Uterus (tissue), 4 donors: Measurements from ENCODE around the gene IRF8. TPM values are rescaled to one million over a fixed set of nuclear protein-coding genes. Genes with fewer than 3 reads are reported as not detected.
"Not testable (repeated sequence)": the region's sequence is repeated elsewhere in the genome, so short reads cannot be mapped to it uniquely, and the experiment has no call there.

Source experiments
- DNase-seq, 2 donors: peaks; one replicate each; pipeline ENCODE4 v3.0.0-alpha.2; 2019 to 2020
- H3K27ac ChIP-seq, 2 donors: fragments of 200-600 bp; sonication (generic); 1 replicate in 1 of 2; 2 replicates in 1 of 2; pipeline ENCODE4 v1.5.1; 2016 to 2018
- H3K27me3 ChIP-seq, 2 donors: fragments of 200-600 bp; sonication (generic); one replicate each; pipeline ENCODE4 v1.5.1; 2018 to 2019; ENCODE audit warnings: control low read depth in 1 of 2
- H3K36me3 ChIP-seq, 2 donors: fragments of 200-600 bp; sonication (generic); one replicate each; pipeline ENCODE4 v1.5.1; 2019; ENCODE audit warnings: control low read depth in 1 of 2
- H3K4me1 ChIP-seq, 2 donors: fragments of 200-600 bp; sonication (generic); one replicate each; pipeline ENCODE4 v1.5.1; 2018 to 2019; ENCODE audit warnings: control low read depth in 1 of 2
- H3K4me3 ChIP-seq, 2 donors: fragments of 200-600 bp; sonication (generic); 1 replicate in 1 of 2; 2 replicates in 1 of 2; pipeline ENCODE4 v1.5.1; 2018 to 2019; ENCODE audit warnings: mild to moderate bottlenecking in 1 of 2
- H3K9me3 ChIP-seq, 2 donors: fragments of 200-600 bp; sonication (generic); one replicate each; pipeline ENCODE4 v1.5.1; 2019; ENCODE audit warnings: control low read depth in 1 of 2
- POLR2A ChIP-seq, 2 donors: fragments of 450-650 bp; IDR thresholded peaks; one replicate each; pipeline ENCODE4 v1.6.1; 2016; ENCODE audit warnings: antibody characterized with exemption in 2 of 2, mild to moderate bottlenecking in 1 of 2, moderate library complexity in 1 of 2
- intact Hi-C: fragments of 100-400 bp; cut with DNase I; formaldehyde crosslinking; loops from one replicate; pipeline ENCODE4 v1.15.1; 2023; ENCODE audit warnings: low total_unique reads
- total RNA-seq, 4 donors: library from RNA; depleted of rRNA in 3 of 4; stranded (reverse); fragments of >200 nt in 3 of 4; gene quantifications; one replicate each; pipeline versions ENCODE4 v1.1.0 to v1.2.4, GENCODE V29; 2014 to 2023
- TF ChIP-seq, protein P1 (sequence below), 4 experiments: fragments of 200-600 bp in 2 of 4; fragments of 450-650 bp in 2 of 4; sonication (generic) in 2 of 4; IDR thresholded peaks; one replicate each; pipeline ENCODE4 v1.5.1; 2016 to 2019; ENCODE audit warnings: antibody characterized with exemption in 4 of 4, mild to moderate bottlenecking in 2 of 4, moderate library complexity in 1 of 4
- donor health status: DM: yes; HTN: yes; CAD: no.

The IRF8 gene
- total RNA-seq, 4 donors from 2014 or later, result 3.7 to 17.3 (median 3.8) TPM; not detected in 1

GRCh38 chr16:85902366-85903155 is 3.6 kb downstream of the IRF8 start:
- intact Hi-C loops, result no loop called here
- Histone ChIP-seq H3K27ac (no peak overlapping the region), H3K9me3 (no peaks in the 10 kb centered on the region), H3K4me3 (no peak overlapping the region), H3K27me3 (peaks cover 0 to 7% of the 10 kb centered on the region in 2 donors), H3K36me3 (no peaks in the 10 kb centered on the region), H3K4me1 (peaks cover 0 to 8% of the 10 kb centered on the region in 2 donors)
- DNase-seq, result no peak
- no peak for TF ChIP-seq POLR2A (IDR thresholded peaks at IDR 0.05)
- TF ChIP-seq, protein P1, sequence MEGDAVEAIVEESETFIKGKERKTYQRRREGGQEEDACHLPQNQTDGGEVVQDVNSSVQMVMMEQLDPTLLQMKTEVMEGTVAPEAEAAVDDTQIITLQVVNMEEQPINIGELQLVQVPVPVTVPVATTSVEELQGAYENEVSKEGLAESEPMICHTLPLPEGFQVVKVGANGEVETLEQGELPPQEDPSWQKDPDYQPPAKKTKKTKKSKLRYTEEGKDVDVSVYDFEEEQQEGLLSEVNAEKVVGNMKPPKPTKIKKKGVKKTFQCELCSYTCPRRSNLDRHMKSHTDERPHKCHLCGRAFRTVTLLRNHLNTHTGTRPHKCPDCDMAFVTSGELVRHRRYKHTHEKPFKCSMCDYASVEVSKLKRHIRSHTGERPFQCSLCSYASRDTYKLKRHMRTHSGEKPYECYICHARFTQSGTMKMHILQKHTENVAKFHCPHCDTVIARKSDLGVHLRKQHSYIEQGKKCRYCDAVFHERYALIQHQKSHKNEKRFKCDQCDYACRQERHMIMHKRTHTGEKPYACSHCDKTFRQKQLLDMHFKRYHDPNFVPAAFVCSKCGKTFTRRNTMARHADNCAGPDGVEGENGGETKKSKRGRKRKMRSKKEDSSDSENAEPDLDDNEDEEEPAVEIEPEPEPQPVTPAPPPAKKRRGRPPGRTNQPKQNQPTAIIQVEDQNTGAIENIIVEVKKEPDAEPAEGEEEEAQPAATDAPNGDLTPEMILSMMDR (IDR thresholded peaks at IDR 0.05), result no peak

- H3K27me3 ChIP-seq, result peaks cover 0 to 7% of the 10 kb centered on the region in 2 donors
- no peaks in the 10 kb centered on the region for H3K9me3 ChIP-seq
- no peaks in the 10 kb centered on the region for H3K36me3 ChIP-seq
- no peak overlapping the region for H3K27ac ChIP-seq
- intact Hi-C loops, result no loop called here
- DNase-seq, result no peak
- H3K4me1 ChIP-seq, result peaks cover 0 to 6% of the 10 kb centered on the region in 2 donors
- no peak for TF ChIP-seq POLR2A (IDR thresholded peaks at IDR 0.05)
- TF ChIP-seq, protein P1 (IDR thresholded peaks at IDR 0.05), result no peak
- H3K4me3 ChIP-seq, result no peak overlapping the region
Measured at GRCh38 chr16:85903559-85903958, 4.6 kb downstream of the IRF8 start.

DNA sequence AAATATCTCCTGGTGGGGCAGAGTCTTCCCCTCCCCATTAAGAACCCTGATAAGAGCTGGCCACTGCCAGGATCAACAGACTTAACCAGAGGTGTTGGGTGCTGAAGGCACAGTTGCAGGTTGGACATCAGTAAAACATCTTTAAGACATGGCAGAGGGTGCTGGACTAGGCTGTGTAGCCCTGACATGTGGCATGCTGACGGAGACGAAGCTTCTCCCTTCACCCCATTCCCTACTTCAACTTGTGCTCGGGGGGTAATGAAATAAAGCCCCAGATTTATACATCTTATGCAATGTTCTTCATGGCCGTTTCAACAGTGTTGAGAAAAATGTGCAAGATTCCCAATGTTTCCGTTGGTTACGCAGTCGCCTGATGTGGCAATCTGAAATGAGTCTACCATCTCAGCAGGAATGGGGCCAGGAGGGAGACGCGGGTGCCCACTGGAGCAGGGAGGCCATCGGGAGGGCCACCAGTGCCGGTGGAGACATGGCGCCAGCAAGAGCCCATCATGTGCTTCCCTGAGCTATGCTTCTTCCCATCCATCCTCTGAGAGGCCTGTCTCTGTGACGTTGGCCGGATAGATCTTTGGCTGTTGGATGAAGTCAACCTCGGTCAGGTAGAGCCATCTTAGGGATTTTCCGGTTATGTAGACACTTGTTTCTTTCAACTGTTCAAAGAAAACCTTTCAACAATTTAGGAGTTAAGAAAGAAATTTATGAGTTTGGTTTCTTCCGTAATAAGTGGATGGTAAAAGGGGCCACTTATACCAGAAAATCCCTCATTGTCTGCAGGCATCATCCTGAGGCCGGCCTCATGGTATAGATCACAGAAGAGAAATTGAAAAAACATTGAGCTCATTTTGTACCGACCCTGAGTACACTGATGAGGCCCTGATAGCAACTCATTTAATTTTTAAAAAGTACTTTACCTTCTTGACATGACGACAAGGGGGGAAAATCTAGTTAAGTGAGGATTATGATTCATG is 6.4 kb downstream of the IRF8 start:
- Histone ChIP-seq H3K4me1 (no peaks in the 10 kb centered on the region), H3K9me3 (no peaks in the 10 kb centered on the region), H3K36me3 (no peaks in the 10 kb centered on the region), H3K4me3 (no peak overlapping the region), H3K27ac (no peak overlapping the region), H3K27me3 (no peaks in the 10 kb centered on the region)
- no peak for DNase-seq
- intact Hi-C loops, result no loop called here
- TF ChIP-seq, protein P1 (IDR thresholded peaks at IDR 0.05), result no peak
- TF ChIP-seq POLR2A (IDR thresholded peaks at IDR 0.05), result no peak

DNA sequence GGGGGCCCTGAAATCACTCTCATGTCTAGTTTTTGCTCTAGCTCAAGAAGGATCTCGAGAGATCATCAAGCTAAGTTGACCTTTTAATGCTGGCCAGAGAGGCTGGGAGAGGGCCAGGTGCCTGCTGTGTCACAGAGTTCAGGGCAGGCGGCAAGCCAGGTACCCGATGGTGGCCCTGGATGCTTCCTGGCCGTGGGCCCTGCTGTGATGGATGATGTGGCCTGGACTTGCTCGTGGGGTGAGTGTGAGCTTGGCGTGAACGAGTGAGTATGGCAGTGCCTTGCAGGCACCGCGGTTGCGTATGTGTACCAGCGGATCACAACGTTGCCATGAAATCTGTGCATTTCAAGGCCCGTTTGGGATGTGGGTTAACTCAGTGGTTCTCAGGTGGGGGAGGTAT is 7.4 kb downstream of the IRF8 start:
- TF ChIP-seq, protein P1 (IDR thresholded peaks at IDR 0.05), result no peak
- no peak for TF ChIP-seq POLR2A (IDR thresholded peaks at IDR 0.05)
- DNase-seq, result no peak
- Histone ChIP-seq H3K9me3 (no peaks in the 10 kb centered on the region), H3K27me3 (no peaks in the 10 kb centered on the region), H3K36me3 (no peaks in the 10 kb centered on the region), H3K27ac (no peak overlapping the region), H3K4me3 (no peak overlapping the region), H3K4me1 (no peaks in the 10 kb centered on the region)
- intact Hi-C loops, result no loop called here

DNA sequence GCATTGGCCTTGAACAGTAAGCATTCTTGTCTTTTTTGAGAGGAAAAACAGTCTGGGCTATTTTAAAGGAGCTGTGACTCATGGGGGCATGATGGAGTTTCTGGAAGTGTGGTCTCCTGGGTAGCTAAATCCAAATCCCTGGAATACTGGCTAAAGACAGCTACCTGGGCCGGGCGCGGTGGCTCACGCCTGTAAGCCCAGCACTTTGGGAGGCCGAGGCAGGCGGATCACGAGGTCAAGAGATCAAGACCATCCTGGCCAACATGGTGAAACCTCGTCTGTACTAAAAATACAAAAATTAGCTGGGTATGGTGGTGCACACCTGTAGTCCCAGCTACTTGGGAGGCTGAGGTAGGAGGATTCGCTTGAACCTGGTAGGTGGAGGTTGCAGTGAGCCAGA is 8.3 kb downstream of the IRF8 start:
- H3K4me3 ChIP-seq, intact Hi-C loops, H3K36me3 ChIP-seq, H3K4me1 ChIP-seq, H3K9me3 ChIP-seq, H3K27me3 ChIP-seq, H3K27ac ChIP-seq, DNase-seq: not testable (repeated sequence)
